K562 (cell line): ENCODE data around the gene TRAPPC5.

Experiments used
- CTCF ChIP-seq, 3 experiments: IDR thresholded peaks in 2 of 3; conservative IDR thresholded peaks in 1 of 3; 2 replicates each; pipeline ENCODE4 v1.5.1; 2011 to 2012; ENCODE audit warnings: low read length in 3 of 3, mild to moderate bottlenecking in 3 of 3, control low read depth in 2 of 3, improper control_type of control experiment in 1 of 3, inconsistent platforms in 1 of 3, low read depth in 1 of 3, mixed read lengths in 1 of 3, moderate library complexity in 1 of 3; ENCODE audit not compliant: insufficient read depth in 2 of 3
- FOXM1 ChIP-seq, 2 experiments: fragments of 450-650 bp in 1 of 2; sonication (generic) in 1 of 2; formaldehyde crosslinking in 1 of 2; IDR thresholded peaks; 2 replicates each; pipeline versions ENCODE4 v1.6.1 to v1.9.0; 2017 to 2022; ENCODE audit warnings: low read depth in 2 of 2, mild to moderate bottlenecking in 2 of 2, missing genetic modification reagents in 1 of 2, moderate library complexity in 1 of 2

DNA sequence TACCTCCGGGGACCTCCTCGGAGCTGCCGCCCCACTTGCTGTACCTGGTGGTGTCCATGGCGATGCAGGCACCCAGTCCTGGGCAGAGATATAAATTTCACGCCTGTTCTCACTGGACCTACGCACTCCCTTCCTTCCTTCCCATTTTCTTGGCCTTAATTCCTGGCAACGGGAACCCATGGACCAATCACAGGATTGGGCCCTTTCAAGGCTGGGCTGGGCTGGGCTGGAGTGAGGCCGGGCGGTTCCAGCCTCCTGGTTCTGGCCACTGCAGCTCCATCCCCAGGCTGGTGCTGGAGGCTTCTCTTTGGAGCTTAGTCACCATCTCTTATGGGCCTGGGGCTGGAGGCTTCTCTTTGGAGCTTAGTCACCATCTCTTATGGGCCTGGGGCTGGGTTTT lies 51.4 kb downstream of the TRAPPC5 start, which contains the start of gene CLEC4G:
- TF ChIP-seq FOXM1 (IDR thresholded peaks at IDR 0.05; ENCODE audit: low read depth) (no peak), FOXM1 (CRISPR knock-in tag; IDR thresholded peaks at IDR 0.05; ENCODE audit: low read depth) (no peak), CTCF (IDR thresholded peaks at IDR 0.05 in 2 of 3, conservative IDR thresholded peaks at IDR 0.05 in 1 of 3; ENCODE audit: insufficient read depth in 2 of 3, low read depth in 1 of 3, low read length in 3 of 3) (no peak)
